NCI-H1417 treated with DMSO at 0.1 percent for 48 hours (cell line): ENCODE measurements around the gene CALML4.
"Not testable (repeated sequence)": the region's sequence is repeated elsewhere in the genome, so short reads cannot be mapped to it uniquely, and the experiment has no call there.

ENCODE experiments used
- DNase-seq: peaks from one replicate; lab custom pipeline; 2025; lab: John Stamatoyannopoulos, UW

Gene CALML4

GRCh38 chr15:68204776-68205557 is at the start of gene CALML4:
Gene CALML4, minus strand, starts transcription at chr15:68205332. Its CDS starts 85 bp downstream, at chr15:68205247.
- DNase-seq, result no peak

- peak; percentile 45 for DNase-seq
Measured at GRCh38 chr15:68252925-68253534, 47.9 kb upstream of the CALML4 start.

- no peak for DNase-seq
Measured at GRCh38 chr15:68249058-68249713, 44.1 kb upstream of the CALML4 start.

- DNase-seq, result no peak
Measured at GRCh38 chr15:68244235-68244634, 39.1 kb upstream of the CALML4 start.

GRCh38 chr15:68241088-68241935 is 36.2 kb upstream of the CALML4 start:
- no peak for DNase-seq

- no peak for DNase-seq
Measured at GRCh38 chr15:68239025-68239424, 33.9 kb upstream of the CALML4 start.

GRCh38 chr15:68235022-68235421 is 29.9 kb upstream of the CALML4 start:
- no peak for DNase-seq

GRCh38 chr15:68234520-68234919 is 29.4 kb upstream of the CALML4 start:
- DNase-seq, result not testable (repeated sequence)

- DNase-seq, result no peak
Measured at GRCh38 chr15:68234060-68234459, 28.9 kb upstream of the CALML4 start.

GRCh38 chr15:68232937-68233336 is 27.8 kb upstream of the CALML4 start:
- DNase-seq, result no peak

GRCh38 chr15:68232449-68232848 is 27.3 kb upstream of the CALML4 start:
- no peak for DNase-seq

GRCh38 chr15:68231102-68231818 is 26.1 kb upstream of the CALML4 start:
- DNase-seq, result no peak

GRCh38 chr15:68230157-68231100 is 25.3 kb upstream of the CALML4 start:
- no peak for DNase-seq

GRCh38 chr15:68229386-68230156 is 24.4 kb upstream of the CALML4 start, which contains the start of gene CLN6:
Gene CLN6, minus strand, starts transcription at chr15:68229728. Its CDS starts 144 bp downstream, at chr15:68229584.
- DNase-seq, result peak; percentile 38

- DNase-seq, result no peak
Measured at GRCh38 chr15:68228971-68229385, 23.8 kb upstream of the CALML4 start.

- no peak for DNase-seq
Measured at GRCh38 chr15:68228143-68228970, 23.2 kb upstream of the CALML4 start.

GRCh38 chr15:68227643-68228142 is 22.6 kb upstream of the CALML4 start:
- no peak for DNase-seq

- not testable (repeated sequence) for DNase-seq
Measured at GRCh38 chr15:68225442-68225841, 20.3 kb upstream of the CALML4 start.
